HepG2 (cell line): ENCODE data around the gene PLGRKT. TPM values are rescaled to one million over a fixed set of nuclear protein-coding genes. Genes with fewer than 3 reads are reported as not detected.

Source experiments
- AKNA ChIP-seq: sonication (generic); formaldehyde crosslinking; IDR thresholded peaks from 2 replicates; pipeline ENCODE4 v1.4.0; 2020; ENCODE audit warnings: missing genetic modification reagents, borderline replicate concordance
- FOXK2 ChIP-seq: fragments of 450-650 bp; IDR thresholded peaks from 2 replicates; pipeline ENCODE4 v1.6.1; 2016
- KLF11 ChIP-seq: IDR thresholded peaks from 2 replicates; pipeline ENCODE4 v1.6.1; 2016; ENCODE audit warnings: missing compliant biosample characterization
- MZF1 ChIP-seq: sonication (generic); formaldehyde crosslinking; IDR thresholded peaks from 2 replicates; pipeline ENCODE4 v1.8.1; 2023; ENCODE audit warnings: mild to moderate bottlenecking, missing genetic modification reagents, borderline replicate concordance
- RBAK ChIP-seq: sonication (generic); formaldehyde crosslinking; IDR thresholded peaks from 2 replicates; pipeline ENCODE4 v1.5.1; 2020; ENCODE audit warnings: mild to moderate bottlenecking, missing genetic modification reagents
- ZBTB26 ChIP-seq: IDR thresholded peaks from 2 replicates; pipeline ENCODE4 v1.6.1; 2016; ENCODE audit warnings: missing compliant biosample characterization, missing genetic modification reagents, borderline replicate concordance
- ZBTB46 ChIP-seq: sonication (generic); formaldehyde crosslinking; IDR thresholded peaks from 2 replicates; pipeline ENCODE4 v1.4.0; 2020; ENCODE audit warnings: mild to moderate bottlenecking, missing genetic modification reagents, borderline replicate concordance
- ZNF317 ChIP-seq: sonication (generic); formaldehyde crosslinking; IDR thresholded peaks from 2 replicates; pipeline ENCODE4 v1.5.0; 2020; ENCODE audit warnings: mild to moderate bottlenecking, missing genetic modification reagents
- ZNF512B ChIP-seq: sonication (generic); formaldehyde crosslinking; IDR thresholded peaks from 2 replicates; pipeline ENCODE4 v1.5.1; 2020; ENCODE audit warnings: missing genetic modification reagents, mild to moderate bottlenecking, borderline replicate concordance
- ZNF749 ChIP-seq: sonication (generic); formaldehyde crosslinking; IDR thresholded peaks from 2 replicates; pipeline ENCODE4 v1.8.0; 2022; ENCODE audit warnings: mild to moderate bottlenecking, missing genetic modification reagents, moderate library complexity, borderline replicate concordance
- ZNF800 ChIP-seq: sonication (generic); formaldehyde crosslinking; IDR thresholded peaks from 2 replicates; pipeline ENCODE4 v1.4.0; 2020; ENCODE audit warnings: missing genetic modification reagents
- polyA plus RNA-seq, 8 experiments: library from polyadenylated mRNA; depleted of rRNA in 3 of 8; stranded (reverse) in 7 of 8; unstranded in 1 of 8; fragments of >200 nt; fragmentation: Illumina TruSeq in 4 of 8; extraction: Trizol in 4 of 8; gene quantifications; 2 replicates each; pipeline versions ENCODE4 v1.2.1 to v1.2.3, GENCODE V29; 2011 to 2016; ENCODE audit warnings: low read depth in 4 of 8, missing spikeins in 1 of 8, mixed read lengths in 1 of 8; ENCODE audit not compliant: insufficient read depth in 1 of 8
- total RNA-seq, 5 experiments: library from RNA; depleted of rRNA; stranded (reverse); fragments of >200 nt; fragmentation: Illumina TruSeq; extraction: Trizol; gene quantifications; 2 replicates each; pipeline ENCODE4 v1.2.3, GENCODE V29; 2016; ENCODE audit warnings: low read depth in 1 of 5

PLGRKT gene
- total and polyA plus RNA-seq, 2 of the 13 experiments (the other 11 are each of a cell fraction or from before 2014, with no cell fraction given) = 5.0 to 15.8 TPM

GRCh38 chr9:5437254-5438216, at the start of gene PLGRKT (continued):
- no peak for TF ChIP-seq ZBTB46 (CRISPR knock-in tag)
- no peak for TF ChIP-seq RBAK (CRISPR knock-in tag)
- no peak for TF ChIP-seq FOXK2
- peak; percentile 64; the same call in 1 of the 2 replicates for TF ChIP-seq ZNF749 (CRISPR knock-in tag)
- TF ChIP-seq ZBTB26 (CRISPR knock-in tag) = no peak
- TF ChIP-seq KLF11 = no peak
- TF ChIP-seq MZF1 (CRISPR knock-in tag) = no peak
- TF ChIP-seq ZNF800 (CRISPR knock-in tag) = peak; percentile 91
- TF ChIP-seq ZNF512B (CRISPR knock-in tag) = no peak
- TF ChIP-seq AKNA (CRISPR knock-in tag) = no peak
- peak; percentile 87 for TF ChIP-seq ZNF317 (CRISPR knock-in tag)
